Activated T-helper 17 cell treated with anti-CD3 and anti-CD28 coated beads, Interleukin-2, amount 50 U/mL, for 72 hours (primary cell): ENCODE measurements around the gene GPBP1. TPM values are rescaled to one million over a fixed set of nuclear protein-coding genes. Genes with fewer than 3 reads are reported as not detected.
"Not testable (repeated sequence)": the region's sequence is repeated elsewhere in the genome, so short reads cannot be mapped to it uniquely, and the experiment has no call there.

Experiments used
- ATAC-seq: fragments of 150-1000 bp; cut with Tn5 transposase; replicated peaks from 2 replicates; pipeline ENCODE4 v1.10.0; 2021; ENCODE audit warnings: mild to moderate bottlenecking, moderate library complexity
- H3K27ac Mint-ChIP-seq: one replicate; pipeline ENCODE4 v1.8.0; 2022; ENCODE audit warnings: mixed read lengths
- H3K27me3 Mint-ChIP-seq: one replicate; pipeline ENCODE4 v1.8.0; 2022; ENCODE audit warnings: mixed read lengths
- H3K36me3 Mint-ChIP-seq: one replicate; pipeline ENCODE4 v1.8.0; 2022; ENCODE audit warnings: low read depth, mild to moderate bottlenecking, mixed read lengths
- H3K4me1 Mint-ChIP-seq: one replicate; pipeline ENCODE4 v1.8.0; 2022; ENCODE audit warnings: mixed read lengths
- H3K4me3 Mint-ChIP-seq: one replicate; pipeline ENCODE4 v1.8.0; 2022; ENCODE audit warnings: mild to moderate bottlenecking, mixed read lengths
- H3K9me3 Mint-ChIP-seq: one replicate; pipeline ENCODE4 v1.8.0; 2022; ENCODE audit warnings: mixed read lengths
- total RNA-seq, 2 donors: library from RNA; stranded (reverse); gene quantifications; one replicate each; pipeline ENCODE4 v1.2.3, GENCODE V29; 2022

The GPBP1 gene
- total RNA-seq, 2 donors from 2014 or later: 83.6 to 123 TPM

- Mint-ChIP-seq H3K36me3 (no peaks in the 10 kb centered on the region), H3K4me3 (no peak overlapping the region), H3K9me3 (no peaks in the 10 kb centered on the region), H3K4me1 (peaks cover 15% of the 10 kb centered on the region), H3K27ac (no peak overlapping the region), H3K27me3 (no peaks in the 10 kb centered on the region)
- ATAC-seq: no peak
These were observed 130.1 kb downstream of the GPBP1 start for GRCh38 chr5:57303985-57304384.

- H3K27me3 Mint-ChIP-seq: no peaks in the 10 kb centered on the region
- no peak for ATAC-seq
- no peaks in the 10 kb centered on the region for H3K9me3 Mint-ChIP-seq
- no peak overlapping the region for H3K4me3 Mint-ChIP-seq
- H3K4me1 Mint-ChIP-seq: peaks cover 9% of the 10 kb centered on the region
- H3K27ac Mint-ChIP-seq: no peak overlapping the region
- no peaks in the 10 kb centered on the region for H3K36me3 Mint-ChIP-seq
These were observed 131.1 kb downstream of the GPBP1 start for GRCh38 chr5:57304931-57305330.

- H3K27me3 Mint-ChIP-seq: no peaks in the 10 kb centered on the region
- H3K36me3 Mint-ChIP-seq: no peaks in the 10 kb centered on the region
- no peak overlapping the region for H3K27ac Mint-ChIP-seq
- no peak overlapping the region for H3K4me3 Mint-ChIP-seq
- ATAC-seq: no peak
- no peaks in the 10 kb centered on the region for H3K9me3 Mint-ChIP-seq
- peaks cover 9% of the 10 kb centered on the region for H3K4me1 Mint-ChIP-seq
These were observed 132.5 kb downstream of the GPBP1 start for GRCh38 chr5:57306359-57306758.

GRCh38 chr5:57307516-57307915, 133.7 kb downstream of the GPBP1 start:
- no peaks in the 10 kb centered on the region for H3K36me3 Mint-ChIP-seq
- no peaks in the 10 kb centered on the region for H3K27me3 Mint-ChIP-seq
- peaks cover 3% of the 10 kb centered on the region for H3K4me1 Mint-ChIP-seq
- H3K4me3 Mint-ChIP-seq: no peak overlapping the region
- ATAC-seq: no peak
- no peak overlapping the region for H3K27ac Mint-ChIP-seq
- H3K9me3 Mint-ChIP-seq: no peaks in the 10 kb centered on the region

GRCh38 chr5:57309022-57309421, 135.2 kb downstream of the GPBP1 start:
- not testable (repeated sequence) for H3K27me3 Mint-ChIP-seq, H3K4me3 Mint-ChIP-seq, ATAC-seq, H3K4me1 Mint-ChIP-seq, H3K36me3 Mint-ChIP-seq, H3K9me3 Mint-ChIP-seq, H3K27ac Mint-ChIP-seq

GRCh38 chr5:57311251-57311650, 137.4 kb downstream of the GPBP1 start:
- ATAC-seq: no peak
- Mint-ChIP-seq H3K4me1 (no peaks in the 10 kb centered on the region), H3K27ac (no peak overlapping the region), H3K4me3 (no peak overlapping the region), H3K27me3 (no peaks in the 10 kb centered on the region), H3K36me3 (no peaks in the 10 kb centered on the region), H3K9me3 (no peaks in the 10 kb centered on the region)

GRCh38 chr5:57311921-57312735, 138.3 kb downstream of the GPBP1 start:
- H3K27ac Mint-ChIP-seq: no peak overlapping the region
- ATAC-seq: peak; percentile 53
- H3K9me3 Mint-ChIP-seq: no peaks in the 10 kb centered on the region
- no peaks in the 10 kb centered on the region for H3K36me3 Mint-ChIP-seq
- no peaks in the 10 kb centered on the region for H3K4me1 Mint-ChIP-seq
- no peaks in the 10 kb centered on the region for H3K27me3 Mint-ChIP-seq
- no peak overlapping the region for H3K4me3 Mint-ChIP-seq

GRCh38 chr5:57313716-57314115, 139.9 kb downstream of the GPBP1 start:
- no peak overlapping the region for H3K27ac Mint-ChIP-seq
- no peaks in the 10 kb centered on the region for H3K9me3 Mint-ChIP-seq
- H3K27me3 Mint-ChIP-seq: peaks cover 5% of the 10 kb centered on the region
- ATAC-seq: peak; percentile 60
- H3K4me3 Mint-ChIP-seq: no peak overlapping the region
- H3K4me1 Mint-ChIP-seq: no peaks in the 10 kb centered on the region
- no peaks in the 10 kb centered on the region for H3K36me3 Mint-ChIP-seq

Other genes starting within 250 kb of the GPBP1 start
- 10 to 100 TPM; 10.3 to 18.9 TPM for gene MIER3, start 221.9 kb upstream of the GPBP1 start, total RNA-seq